Measurements from ENCODE around the gene UBASH3A. TPM values are rescaled to one million over a fixed set of nuclear protein-coding genes. Genes with fewer than 3 reads are reported as not detected.

UBASH3A gene
- total RNA-seq, 1 donor from 2014 or later: not detected

- H3K4me1 Mint-ChIP-seq: peaks cover 22% of the 10 kb centered on the region
- no peak overlapping the region for H3K27ac ChIP-seq
- no peaks in the 10 kb centered on the region for H4K20me1 ChIP-seq (ENCODE audit: low read depth)
- no peak for DNase-seq (ENCODE audit: low spot score)
- H3K4me3 ChIP-seq: no peak overlapping the region
- H2AFZ ChIP-seq (replicated peaks): no peak overlapping the region
- H3K4me2 ChIP-seq: no peak overlapping the region
- H3K9ac ChIP-seq: no peak overlapping the region
- no peak for TF ChIP-seq EZH2 (IDR thresholded peaks at IDR 0.05)
- TF ChIP-seq EZH2phosphoT487 (IDR thresholded peaks at IDR 0.05): no peak
- TF ChIP-seq CTCF (IDR thresholded peaks at IDR 0.05): no peak
- H3K27ac Mint-ChIP-seq: no peak overlapping the region
- H3K9me3 Mint-ChIP-seq: peaks cover 10% of the 10 kb centered on the region
- H3K36me3 ChIP-seq: no peaks in the 10 kb centered on the region
- H3K4me1 ChIP-seq: no peaks in the 10 kb centered on the region
- H3K27me3 Mint-ChIP-seq (ENCODE audit: insufficient read depth, low read depth): peaks cover 13% of the 10 kb centered on the region
- H3K79me2 ChIP-seq (ENCODE audit: low read depth): no peaks in the 10 kb centered on the region
- H3K9me3 ChIP-seq (ENCODE audit: low read depth): peaks cover 4% of the 10 kb centered on the region
- no peaks in the 10 kb centered on the region for H3F3A ChIP-seq (ENCODE audit: low read depth)
- H3K36me3 Mint-ChIP-seq: no peaks in the 10 kb centered on the region
- no peaks in the 10 kb centered on the region for H3K27me3 ChIP-seq
- no peak overlapping the region for H3K4me3 Mint-ChIP-seq
Measured at GRCh38 chr21:42357307-42357706, 46.4 kb upstream of the UBASH3A start.

- Histone ChIP-seq H3K27me3 (no peaks in the 10 kb centered on the region), H3K9me3 (ENCODE audit: low read depth) (peaks cover 4% of the 10 kb centered on the region), H3K27ac (no peak overlapping the region), H2AFZ (replicated peaks) (no peak overlapping the region), H3K4me1 (no peaks in the 10 kb centered on the region), H3K4me2 (no peak overlapping the region), H3K79me2 (ENCODE audit: low read depth) (no peaks in the 10 kb centered on the region), H3K36me3 (no peaks in the 10 kb centered on the region), H3K4me3 (no peak overlapping the region), H3K9ac (no peak overlapping the region), H4K20me1 (ENCODE audit: low read depth) (no peaks in the 10 kb centered on the region), H3F3A (ENCODE audit: low read depth) (no peaks in the 10 kb centered on the region)
- no peak overlapping the region for H3K4me3 Mint-ChIP-seq
- DNase-seq (ENCODE audit: low spot score): no peak
- peaks cover 23% of the 10 kb centered on the region for H3K4me1 Mint-ChIP-seq
- TF ChIP-seq EZH2phosphoT487 (IDR thresholded peaks at IDR 0.05): no peak
- TF ChIP-seq EZH2 (IDR thresholded peaks at IDR 0.05): no peak
- no peak for TF ChIP-seq CTCF (IDR thresholded peaks at IDR 0.05)
- H3K36me3 Mint-ChIP-seq: no peaks in the 10 kb centered on the region
- no peak overlapping the region for H3K27ac Mint-ChIP-seq
- peaks cover 10% of the 10 kb centered on the region for H3K27me3 Mint-ChIP-seq (ENCODE audit: insufficient read depth, low read depth)
- H3K9me3 Mint-ChIP-seq: peaks cover 10% of the 10 kb centered on the region
Measured at GRCh38 chr21:42358261-42358660, 45.4 kb upstream of the UBASH3A start.

- H3K4me2 ChIP-seq: no peak overlapping the region
- no peak overlapping the region for H3K4me3 Mint-ChIP-seq
- H3K4me3 ChIP-seq: no peak overlapping the region
- H3K9ac ChIP-seq: no peak overlapping the region
- peaks cover 4% of the 10 kb centered on the region for H3K9me3 ChIP-seq (ENCODE audit: low read depth)
- H3K4me1 ChIP-seq: no peaks in the 10 kb centered on the region
- H2AFZ ChIP-seq (replicated peaks): no peak overlapping the region
- H3K27ac ChIP-seq: no peak overlapping the region
- no peaks in the 10 kb centered on the region for H3K27me3 ChIP-seq
- peaks cover 10% of the 10 kb centered on the region for H3K27me3 Mint-ChIP-seq (ENCODE audit: insufficient read depth, low read depth)
- no peaks in the 10 kb centered on the region for H3K36me3 ChIP-seq
- H3K4me1 Mint-ChIP-seq: peaks cover 19% of the 10 kb centered on the region
- no peaks in the 10 kb centered on the region for H3K79me2 ChIP-seq (ENCODE audit: low read depth)
- TF ChIP-seq CTCF (IDR thresholded peaks at IDR 0.05) (no peak), EZH2phosphoT487 (IDR thresholded peaks at IDR 0.05) (no peak), EZH2 (IDR thresholded peaks at IDR 0.05) (no peak)
- H3K27ac Mint-ChIP-seq: no peak overlapping the region
- no peaks in the 10 kb centered on the region for H3F3A ChIP-seq (ENCODE audit: low read depth)
- no peak for DNase-seq (ENCODE audit: low spot score)
- H3K9me3 Mint-ChIP-seq: peaks cover 10% of the 10 kb centered on the region
- no peaks in the 10 kb centered on the region for H4K20me1 ChIP-seq (ENCODE audit: low read depth)
- H3K36me3 Mint-ChIP-seq: no peaks in the 10 kb centered on the region
Measured at GRCh38 chr21:42358937-42359336, 44.8 kb upstream of the UBASH3A start.
